Activated gamma-delta T cell (primary cell): ENCODE measurements around the gene YIF1B.
"Not testable (repeated sequence)": the region's sequence is repeated elsewhere in the genome, so short reads cannot be mapped to it uniquely, and the experiment has no call there.

Experiments
- DNase-seq: peaks from one replicate; lab custom pipeline; 2025; lab: John Stamatoyannopoulos, UW
- total RNA-seq, 2 donors: gene quantifications; one replicate each; lab custom pipeline; 2026; lab: John Stamatoyannopoulos, UW

YIF1B gene
- total RNA-seq: 15.6 to 19.3 reads per million in 2 donors

DNA sequence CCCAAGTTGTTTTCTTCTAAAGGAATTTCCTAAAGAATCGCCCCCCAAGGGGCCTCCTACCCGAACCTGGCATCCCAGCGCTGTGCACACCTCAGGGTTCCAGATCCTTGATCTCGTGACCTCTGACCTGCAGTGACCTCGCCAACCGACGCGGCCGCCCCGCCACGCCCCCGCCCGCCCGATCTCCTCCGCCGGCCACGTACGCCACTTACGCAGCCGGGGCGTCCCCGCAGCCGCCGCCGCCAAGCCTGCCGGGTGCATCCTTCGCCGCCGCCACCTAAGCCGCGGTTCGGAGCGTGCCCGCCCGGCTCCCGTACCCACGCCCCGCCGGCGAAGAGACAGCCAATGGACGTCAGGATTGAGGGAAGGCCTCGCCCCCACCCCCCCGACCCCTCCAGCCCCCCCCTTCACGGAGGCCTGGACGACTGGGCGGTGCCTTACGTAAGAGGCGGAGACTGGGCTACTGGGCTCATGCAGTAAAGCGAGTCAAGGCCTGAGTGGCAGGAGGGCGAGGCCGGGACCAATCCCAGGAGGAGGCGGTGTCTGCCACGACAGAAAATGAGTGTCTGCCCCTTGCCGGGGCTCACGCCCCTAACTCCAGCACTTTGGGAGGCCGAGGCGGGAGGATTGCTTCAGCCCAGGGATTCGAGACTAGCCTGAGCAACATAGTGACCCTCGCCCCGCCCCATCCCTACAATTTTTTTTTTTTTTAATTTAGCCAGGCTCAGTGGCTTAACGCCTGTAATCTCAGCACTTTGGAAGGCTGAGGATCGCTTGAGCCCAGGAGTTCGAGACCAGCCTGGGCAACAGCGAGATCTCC, at the start of gene YIF1B:
Gene YIF1B, minus strand, starts transcription at position 291 of the 820 bp plus-strand sequence. Its CDS starts 30 bp downstream, at position 261.
- DNase-seq: peak; percentile 96

GRCh38 chr19:38362946-38363688, 47.4 kb upstream of the YIF1B start:
- not testable (repeated sequence) for DNase-seq

GRCh38 chr19:38362076-38362945, 46.6 kb upstream of the YIF1B start:
- peak; percentile 42 for DNase-seq

GRCh38 chr19:38361633-38362075, 45.9 kb upstream of the YIF1B start:
- peak; percentile 46 for DNase-seq

DNA sequence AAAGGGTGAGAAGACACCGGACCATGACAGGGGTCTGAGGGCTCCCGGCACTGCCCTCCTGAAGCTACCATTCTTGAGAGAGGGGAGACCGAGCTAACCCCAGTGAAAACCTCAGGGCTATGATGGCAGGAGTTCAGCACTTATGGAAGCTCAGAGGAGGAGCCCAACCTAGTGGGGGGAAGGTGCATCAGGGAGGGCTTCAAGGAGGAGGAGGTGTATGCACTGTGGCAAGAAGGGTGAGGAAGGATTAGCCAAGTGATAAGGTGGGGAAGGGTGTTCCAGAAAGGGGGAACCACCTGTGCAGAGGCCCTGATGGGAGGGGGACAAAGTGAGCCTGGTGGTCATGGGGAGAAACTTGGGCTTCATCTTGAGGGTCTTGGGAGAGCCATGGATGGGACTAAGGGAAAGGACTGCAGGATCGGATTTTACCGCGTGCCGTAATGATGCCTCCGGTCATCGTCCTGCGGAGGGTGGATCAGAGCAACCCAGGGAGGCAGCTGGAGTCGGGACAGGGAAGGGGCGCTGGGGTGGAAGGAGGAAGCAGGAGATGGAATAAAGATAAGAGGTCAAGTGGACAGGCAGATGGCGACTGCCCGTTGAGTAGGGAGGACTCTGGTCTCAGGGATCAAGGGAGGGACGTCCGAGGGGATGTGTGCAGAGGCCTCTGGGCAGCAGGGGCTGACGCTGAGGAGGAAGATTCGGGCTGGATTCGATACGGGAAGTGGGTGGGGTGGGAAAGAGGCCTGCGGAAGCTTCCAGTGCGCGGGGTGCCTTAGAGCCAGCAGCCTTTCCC, 45.3 kb upstream of the YIF1B start:
- DNase-seq: no peak

DNA sequence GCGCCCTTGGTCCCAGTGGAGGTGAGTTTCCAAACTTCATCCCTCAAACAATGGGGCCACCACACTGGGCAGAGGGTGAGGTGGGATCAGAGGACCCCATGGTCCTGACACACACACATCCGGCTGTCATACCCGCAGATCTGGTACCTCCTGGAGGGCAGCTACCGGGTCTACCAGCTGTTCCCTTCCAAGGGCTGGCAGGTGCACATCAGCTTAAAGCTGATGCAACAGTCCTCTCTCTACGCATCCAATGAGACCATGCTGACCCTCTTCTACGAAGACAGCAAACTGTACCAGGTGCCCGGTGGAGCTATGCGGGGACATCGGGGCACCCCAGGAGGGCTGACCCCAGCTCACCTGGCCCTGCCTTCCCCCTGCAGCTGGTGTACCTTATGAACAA, 44.6 kb upstream of the YIF1B start:
- DNase-seq: no peak

GRCh38 chr19:38359242-38360021, 43.7 kb upstream of the YIF1B start:
- no peak for DNase-seq

- DNase-seq: no peak
Measured at GRCh38 chr19:38358071-38358470, 42.3 kb upstream of the YIF1B start.

DNA sequence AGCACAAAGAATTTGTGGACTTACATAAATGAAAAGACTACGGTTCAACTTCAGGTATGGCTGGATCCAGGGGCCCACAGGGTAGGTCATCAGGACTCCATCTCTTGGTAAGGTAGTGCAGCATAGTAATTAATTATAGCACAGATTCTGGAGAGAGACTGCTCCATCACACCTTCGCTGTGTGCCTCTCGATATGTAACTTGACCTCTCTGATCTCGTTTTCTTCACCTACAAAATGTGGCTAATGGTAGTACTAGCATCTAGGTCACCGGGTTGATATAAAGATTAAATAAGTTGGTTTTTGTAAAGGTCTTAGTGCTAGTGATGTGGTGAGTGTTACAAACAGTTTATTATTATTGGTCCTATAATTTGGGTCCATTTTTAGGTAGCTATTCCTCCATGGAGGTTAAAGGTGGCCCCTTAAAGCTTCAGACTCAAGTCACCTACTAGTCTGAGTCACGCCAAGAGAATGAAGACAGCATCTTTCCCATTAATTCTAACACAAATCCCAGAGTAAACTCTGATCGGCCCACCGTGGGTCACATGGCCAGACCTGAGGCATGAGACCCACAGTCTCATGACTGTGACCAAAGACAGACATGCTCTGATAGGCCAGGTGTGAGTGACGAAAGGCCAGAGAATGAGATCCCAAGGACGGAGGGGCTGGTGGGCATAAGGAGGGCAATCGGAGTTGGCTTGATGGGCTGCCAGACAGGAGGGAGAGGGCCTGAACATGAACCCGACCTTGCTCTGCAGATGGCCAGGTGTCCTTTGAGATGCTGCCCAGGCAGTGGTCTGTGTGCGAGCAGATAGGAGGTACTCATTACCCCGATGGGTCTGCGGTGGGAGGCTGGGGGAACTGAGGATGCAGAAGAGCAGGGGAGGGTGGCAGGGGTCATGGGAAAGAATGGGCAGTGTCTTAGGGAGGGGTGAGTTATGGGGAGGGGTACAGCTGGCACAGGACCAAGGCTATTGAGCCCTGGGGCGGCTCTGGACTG, 40.3 kb upstream of the YIF1B start:
- DNase-seq: no peak

DNA sequence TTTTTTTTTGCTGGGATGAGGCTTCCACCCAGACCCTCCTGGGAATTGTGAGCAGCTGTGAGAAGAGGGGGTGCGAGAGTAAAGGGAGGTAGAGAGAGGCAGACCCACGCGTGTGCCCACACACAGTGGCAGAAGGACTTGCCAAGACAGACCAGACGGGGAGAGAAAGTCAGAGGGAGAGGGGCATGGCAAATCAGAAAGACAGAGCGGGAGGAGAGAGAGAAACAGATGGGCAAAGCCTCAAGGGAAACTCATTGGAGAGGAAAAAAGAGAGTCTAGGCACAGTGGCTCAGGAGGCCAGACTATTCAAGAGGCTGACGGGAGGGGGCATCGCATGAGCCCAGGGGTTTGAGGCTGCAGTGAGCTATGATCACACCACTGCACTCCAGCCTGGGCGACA, 36.9 kb upstream of the YIF1B start:
- no peak for DNase-seq

DNA sequence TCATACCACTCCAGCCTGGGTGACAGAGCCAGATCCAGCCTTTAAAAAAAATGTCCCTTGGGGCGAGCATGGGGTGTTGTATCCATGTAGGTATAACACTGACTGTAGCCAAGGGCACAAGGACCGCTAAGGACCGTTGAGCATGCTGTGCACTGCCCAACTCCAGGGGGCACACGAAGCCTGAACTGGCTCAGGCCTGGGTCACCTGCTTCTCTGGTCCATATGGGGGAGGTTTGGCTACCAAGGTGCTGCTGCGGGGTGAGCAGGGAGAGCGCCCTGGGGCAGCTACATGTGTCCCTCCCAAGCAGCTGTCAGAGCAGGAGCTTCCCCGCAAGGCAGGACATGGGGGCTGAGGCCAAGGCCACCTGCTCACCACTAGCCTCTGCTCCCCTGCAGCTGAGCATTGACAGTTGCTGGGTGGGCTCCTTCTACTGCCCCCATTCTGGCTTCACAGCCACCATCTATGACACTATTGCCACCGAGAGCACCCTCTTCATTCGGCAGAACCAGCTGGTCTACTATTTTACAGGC, 36.2 kb upstream of the YIF1B start:
- no peak for DNase-seq

DNA sequence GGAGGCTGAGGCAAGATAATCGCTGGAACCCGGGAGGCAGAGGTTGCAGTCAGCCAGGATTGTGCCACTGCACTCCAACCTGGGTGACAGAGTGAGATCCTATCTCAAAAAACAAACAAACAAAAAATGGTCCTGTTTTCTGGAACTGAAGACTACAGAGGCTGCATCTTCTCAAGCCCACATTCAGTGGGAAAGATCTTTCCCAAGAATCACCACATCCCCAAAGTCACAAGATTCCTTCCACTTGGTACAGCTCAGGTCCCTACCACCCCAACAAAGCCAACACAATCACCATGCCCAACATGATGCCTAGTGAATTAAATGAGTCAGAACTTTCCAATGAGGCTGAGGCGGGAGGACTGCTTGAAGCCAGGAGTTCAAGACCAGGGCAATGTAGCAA, 35.1 kb upstream of the YIF1B start:
- no peak for DNase-seq

- DNase-seq: no peak
Measured at GRCh38 chr19:38346837-38347236, 31.1 kb upstream of the YIF1B start.

GRCh38 chr19:38340927-38341326, 25.2 kb upstream of the YIF1B start:
- no peak for DNase-seq

- DNase-seq: not testable (repeated sequence)
Measured at GRCh38 chr19:38339011-38339410, 23.3 kb upstream of the YIF1B start.

GRCh38 chr19:38337360-38337653, 21.6 kb upstream of the YIF1B start:
- no peak for DNase-seq

DNA sequence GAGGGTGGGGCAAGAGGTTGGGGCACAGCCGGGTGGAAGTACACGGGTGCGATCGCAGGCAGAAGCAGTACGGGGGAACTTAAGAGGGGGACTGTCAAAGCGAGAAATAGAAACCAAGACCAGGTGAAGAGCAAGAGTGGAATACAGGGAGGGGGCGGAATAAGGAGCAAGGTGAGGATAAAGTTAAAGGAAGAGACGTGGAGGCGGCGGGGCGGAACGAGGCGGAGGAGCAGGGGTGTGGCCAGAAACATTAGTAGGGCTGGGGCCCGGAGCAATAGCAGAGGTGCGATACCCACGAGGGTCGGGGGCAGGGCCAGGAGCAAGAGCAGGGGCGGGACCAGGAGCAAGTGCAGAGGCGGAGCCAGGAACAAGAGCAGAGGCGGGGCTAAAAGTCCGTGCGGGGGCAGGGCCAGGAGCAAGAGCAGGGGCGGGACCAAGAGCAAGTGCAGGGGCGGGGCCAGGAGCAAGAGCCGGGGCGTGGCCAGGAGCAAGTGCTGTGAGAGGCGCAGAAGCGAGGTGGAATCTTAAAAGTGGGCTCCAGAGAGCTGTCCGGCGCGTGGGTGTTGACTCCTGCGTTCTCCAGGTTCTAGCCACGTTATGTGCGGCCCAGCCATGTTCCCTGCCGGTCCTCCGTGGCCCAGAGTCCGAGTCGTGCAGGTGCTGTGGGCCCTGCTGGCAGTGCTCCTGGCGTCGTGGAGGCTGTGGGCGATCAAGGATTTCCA, 21.1 kb upstream of the YIF1B start:
- DNase-seq: peak; percentile 77

GRCh38 chr19:38335949-38336637, 20.3 kb upstream of the YIF1B start:
- peak; percentile 79 for DNase-seq
